A549 (cell line): ENCODE data around the gene AP3S2. TPM values are rescaled to one million over a fixed set of nuclear protein-coding genes. Genes with fewer than 3 reads are reported as not detected.

Source experiments
- ATAC-seq, 2 experiments: fragments of 200-7000 bp in 1 of 2; fragments of >200 bp in 1 of 2; cut with Nextera tagmentation in 1 of 2; cut with Tn5 transposase in 1 of 2; 3 replicates each; pipeline versions ENCODE4 v1.8.0 to v1.9.1; 2018 to 2020; ENCODE audit warnings: mild to moderate bottlenecking in 1 of 2, moderate library complexity in 1 of 2
- CTCF ChIA-PET: fragments of 300-600 bp; sonication (Branson Sonifier 250); formaldehyde crosslinking; extraction: SDS; loops from one replicate; lab custom pipeline; 2021; ENCODE audit warnings: antibody characterized with exemption, inconsistent platforms; lab: Yijun Ruan, JAX
- POLR2A ChIA-PET: fragments of 350-600 bp; formaldehyde crosslinking; extraction: SDS; loops from one replicate; lab custom pipeline; 2021; ENCODE audit warnings: antibody characterized with exemption, inconsistent platforms; lab: Yijun Ruan, JAX
- DNase-seq, 2 experiments: peaks; one replicate each; pipeline versions ENCODE4 v3.0.0 to v3.0.0-alpha.2; 2011 to 2016; ENCODE audit warnings: low read depth in 1 of 2, low spot score in 1 of 2
- FAIRE-seq: peaks from 2 replicates; lab custom pipeline; 2011; peaks lifted over from hg19 to GRCh38; lab: Jason Lieb, UNC
- H3K27ac ChIP-seq, 2 experiments: fragments of >200 bp; sonication (Bioruptor Twin); formaldehyde crosslinking; 3 replicates each; pipeline ENCODE4 v1.5.1; 2016 to 2017
- H3K4me1 ChIP-seq: fragments of >200 bp; sonication (Bioruptor Twin); formaldehyde crosslinking; 3 replicates; pipeline ENCODE4 v1.6.1; 2016
- H3K4me2 ChIP-seq: fragments of >200 bp; sonication (Bioruptor Twin); formaldehyde crosslinking; 3 replicates; pipeline ENCODE4 v1.6.1; 2016
- H3K4me3 ChIP-seq: fragments of >200 bp; sonication (Bioruptor Twin); formaldehyde crosslinking; 3 replicates; pipeline ENCODE4 v1.5.1; 2016
- H3K9me3 ChIP-seq: fragments of >200 bp; sonication (Bioruptor Twin); formaldehyde crosslinking; 3 replicates; pipeline ENCODE4 v1.6.1; 2016
- ELK1 ChIP-seq: fragments of 150-350 bp; IDR thresholded peaks from 2 replicates; pipeline ENCODE4 v1.6.1; 2014; ENCODE audit warnings: low read depth, mild to moderate bottlenecking, low read length
- HEYL ChIP-seq: fragments of 250-450 bp; sonication (Bioruptor Pico); IDR thresholded peaks from 2 replicates; pipeline ENCODE4 v1.8.0; 2021; ENCODE audit warnings: mild to moderate bottlenecking, moderate library complexity
- HOXA7 ChIP-seq: fragments of 250-450 bp; sonication (Bioruptor Pico); IDR thresholded peaks from 2 replicates; pipeline ENCODE4 v1.5.0; 2020; ENCODE audit warnings: mild to moderate bottlenecking, moderate library complexity
- HOXB13 ChIP-seq: fragments of 250-450 bp; sonication (Bioruptor Pico); IDR thresholded peaks from 2 replicates; pipeline ENCODE4 v1.5.0; 2020; ENCODE audit warnings: low read depth, mild to moderate bottlenecking, moderate library complexity
- JUNB ChIP-seq: fragments of >200 bp; sonication (Bioruptor Twin); formaldehyde crosslinking; IDR thresholded peaks from 2 replicates; pipeline ENCODE4 v1.6.1; 2016
- MAFK ChIP-seq: fragments of 450-650 bp; IDR thresholded peaks from 2 replicates; pipeline ENCODE4 v1.6.1; 2014; ENCODE audit not compliant: partially characterized antibody
- MAZ ChIP-seq: fragments of 150-350 bp; IDR thresholded peaks from 2 replicates; pipeline ENCODE4 v1.6.1; 2014; ENCODE audit warnings: antibody characterized with exemption, low read depth, low read length, borderline replicate concordance
- POLR2A ChIP-seq: IDR thresholded peaks from 2 replicates; pipeline ENCODE4 v1.6.1; 2012; ENCODE audit warnings: mild to moderate bottlenecking, low read length
- POLR2AphosphoS2 ChIP-seq: conservative IDR thresholded peaks from 2 replicates; pipeline ENCODE4 v1.6.1; 2012; ENCODE audit warnings: low read length, improper control_type of control experiment, inconsistent platforms
- RAD21 ChIP-seq, 2 experiments: fragments of >200 bp in 1 of 2; sonication (Bioruptor Twin) in 1 of 2; formaldehyde crosslinking in 1 of 2; IDR thresholded peaks in 1 of 2; conservative IDR thresholded peaks in 1 of 2; 2 replicates in 1 of 2; 3 replicates in 1 of 2; pipeline ENCODE4 v1.6.1; 2012 to 2018; ENCODE audit warnings: inconsistent platforms in 1 of 2
- REST ChIP-seq: fragments of 200-600 bp; sonication (generic); IDR thresholded peaks from 2 replicates; pipeline ENCODE4 v1.6.1; 2016; ENCODE audit warnings: antibody characterized with exemption, mild to moderate bottlenecking, moderate library complexity
- ZSCAN20 ChIP-seq: fragments of 250-450 bp; sonication (Bioruptor Pico); IDR thresholded peaks from 2 replicates; pipeline ENCODE4 v1.8.0; 2022; ENCODE audit warnings: mild to moderate bottlenecking, moderate library complexity
- WGBS: methylation state at CpG from one replicate; pipeline ENCODE4 v1.1.6; 2017; ENCODE audit errors: missing lambda C conversion rate; 5-methylcytosine and 5-hydroxymethylcytosine counted together
- polyA plus RNA-seq, 4 experiments: library from polyadenylated mRNA; depleted of rRNA in 3 of 4; stranded (reverse); fragments of >200 nt; fragmentation: RNase III in 1 of 4; extraction: RNeasy Plus Mini Kit Qiagen cat#74134 plus additional on column Dnase treatment in 1 of 4; gene quantifications; 2 replicates in 3 of 4; 3 replicates in 1 of 4; pipeline ENCODE4 v1.2.3, GENCODE V29; 2011 to 2017
- TF ChIP-seq, protein P1 (sequence below): IDR thresholded peaks from 2 replicates; pipeline ENCODE4 v1.6.1; 2012

Gene AP3S2
- polyA plus RNA-seq, 2 of the 4 experiments (the other 2 are of a cell fraction), result 85.1 to 85.9 TPM

DNA sequence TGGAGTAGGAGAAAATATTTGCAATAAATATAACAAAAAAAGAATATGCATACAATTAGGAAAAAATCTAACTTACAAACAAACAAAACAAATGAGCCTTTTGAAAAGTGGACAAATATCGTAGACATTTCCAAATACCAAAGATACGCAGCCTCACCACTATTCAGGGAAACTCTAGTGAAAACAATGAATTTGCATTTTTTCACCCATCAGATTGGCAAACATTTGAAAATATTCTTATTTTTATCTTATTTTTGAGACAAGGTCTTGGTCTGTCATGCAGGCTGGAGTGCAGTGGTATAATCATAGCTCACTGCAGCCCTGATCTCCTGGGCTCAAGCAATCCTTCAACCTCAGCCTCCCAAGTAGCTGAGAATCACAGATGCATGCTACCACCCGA is 15.5 kb downstream of the AP3S2 start:
- no peak for TF ChIP-seq JUNB
- ATAC-seq, result no peak
- Histone ChIP-seq H3K27ac (no peak overlapping the region), H3K4me3 (no peak overlapping the region), H3K9me3 (no peaks in the 10 kb centered on the region), H3K4me2 (no peak overlapping the region), H3K4me1 (no peaks in the 10 kb centered on the region)
- 88% methylated on average over 3 of the region's 3 CpGs for WGBS
- ChIA-PET POLR2A (interaction anchor here (0.8 kb wide), 1 partner anchor 307 kb away, joined by 3 read pairs; no protein-coding TSS in a partner anchor), CTCF (interaction anchor here (0.7 to 9.3 kb wide), 6 partner anchors 10 to 193 kb away, joined by 3 to 491 read pairs (median 35); partner anchors contain the start of gene MESP1)
- no peak for DNase-seq
- FAIRE-seq, result no peak

DNA sequence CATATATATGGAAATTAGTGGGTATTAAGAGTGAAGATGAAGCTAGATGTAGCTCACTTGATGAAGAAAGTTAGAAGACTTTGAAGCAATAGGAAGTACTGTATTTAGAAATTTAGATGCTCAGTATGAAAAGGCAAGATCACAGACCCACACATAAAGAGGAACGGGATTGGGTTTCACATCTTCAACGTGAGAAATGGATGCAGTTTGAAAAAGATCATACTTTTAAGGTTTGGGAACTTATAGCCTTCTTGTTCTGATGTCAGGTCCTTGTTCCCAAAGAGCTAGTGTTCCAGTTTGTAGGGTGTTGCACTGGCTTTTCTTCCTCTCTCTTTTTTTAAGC is 16.7 kb downstream of the AP3S2 start:
- CTCF ChIA-PET, result interaction anchor here (0.6 to 9.3 kb wide), 16 partner anchors 11 to 373 kb away, joined by 3 to 491 read pairs (median 4); partner anchors contain the start of genes AP3S2, MESP1, MESP2 and TTLL13
- Histone ChIP-seq H3K4me1 (no peaks in the 10 kb centered on the region), H3K4me2 (no peak overlapping the region), H3K9me3 (no peaks in the 10 kb centered on the region), H3K4me3 (no peak overlapping the region), H3K27ac (no peak overlapping the region)
- DNase-seq, result no peak
- no peak for FAIRE-seq
- TF ChIP-seq POLR2AphosphoS2, result no peak
- TF ChIP-seq HOXB13 (CRISPR knock-in tag), result no peak
- TF ChIP-seq, protein P1, sequence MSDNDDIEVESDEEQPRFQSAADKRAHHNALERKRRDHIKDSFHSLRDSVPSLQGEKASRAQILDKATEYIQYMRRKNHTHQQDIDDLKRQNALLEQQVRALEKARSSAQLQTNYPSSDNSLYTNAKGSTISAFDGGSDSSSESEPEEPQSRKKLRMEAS, result no peak
- TF ChIP-seq HOXA7 (CRISPR knock-in tag), result no peak
- no peak for TF ChIP-seq REST
- ATAC-seq, result no peak
- 84% methylated on average over 2 of the region's 2 CpGs for WGBS
- POLR2A ChIA-PET, result interaction anchor here (0.7 to 0.9 kb wide), 2 partner anchors 17 to 38 kb away, joined by 3 to 4 read pairs; partner anchors contain the start of gene AP3S2

GRCh38 chr15:89876396-89877082 is 17.3 kb downstream of the AP3S2 start:
- DNase-seq, result no peak
- no peak overlapping the region for H3K4me2 ChIP-seq
- CTCF ChIA-PET, result interaction anchor here (0.6 to 9.3 kb wide), 22 partner anchors 10 to 373 kb away, joined by 3 to 491 read pairs (median 4); partner anchors contain the start of genes MESP1, MESP2 and TTLL13
- H3K9me3 ChIP-seq, result no peaks in the 10 kb centered on the region
- TF ChIP-seq ZSCAN20 (CRISPR knock-in tag) (no peak), MAFK (peak; percentile 26), ELK1 (no peak)
- TF ChIP-seq, all 56 proteins: peak for 1
- POLR2A ChIA-PET, result interaction anchor here (0.7 to 0.9 kb wide), 2 partner anchors 17 to 39 kb away, joined by 3 to 4 read pairs; partner anchors contain the start of gene AP3S2
- Histone ChIP-seq H3K4me3 (no peak overlapping the region), H3K27ac (no peak overlapping the region), H3K4me1 (no peaks in the 10 kb centered on the region)
- ATAC-seq, result no peak
- FAIRE-seq, result no peak
- 87% methylated on average over 4 of the region's 4 CpGs for WGBS

- FAIRE-seq (no peak), ATAC-seq (peak in 1 of 2 experiments; percentile 15; a peak in 1 of 6 replicates), DNase-seq (no peak)
- Histone ChIP-seq H3K4me2 (no peak overlapping the region), H3K4me1 (no peaks in the 10 kb centered on the region), H3K27ac (no peak overlapping the region), H3K9me3 (no peaks in the 10 kb centered on the region), H3K4me3 (no peak overlapping the region)
- TF ChIP-seq RAD21 (conservative IDR thresholded peaks at IDR 0.05 in 1 of 2, IDR thresholded peaks at IDR 0.05 in 1 of 2) (no peak), POLR2A (no peak), HEYL (CRISPR knock-in tag) (no peak), MAZ (no peak)
- WGBS, result 94% methylated on average over 6 of the region's 6 CpGs
- CTCF ChIA-PET, result interaction anchor here (0.6 to 9.3 kb wide), 27 partner anchors 10 to 455 kb away, joined by 3 to 491 read pairs (median 11); partner anchors contain the start of genes ARPIN, MESP1, MESP2 and TTLL13
- POLR2A ChIA-PET, result no interaction called here
Measured at GRCh38 chr15:89875741-89876140, 18.1 kb downstream of the AP3S2 start.
